LHCN-M2 (cell line): Measurements from ENCODE around the gene PMPCA. TPM values are rescaled to one million over a fixed set of nuclear protein-coding genes. Genes with fewer than 3 reads are reported as not detected.

Experiments
- DNase-seq: peaks from one replicate; pipeline ENCODE4 v3.0.0-alpha.2; 2012; ENCODE audit warnings: low read depth
- total RNA-seq: library from RNA; depleted of rRNA; stranded (reverse); fragments of >200 nt; gene quantifications from 2 replicates; pipeline ENCODE4 v1.2.3, GENCODE V29; 2014

PMPCA gene
- total RNA-seq, 1 experiment from 2014 or later, result 46.9 TPM

- DNase-seq, result no peak
Observed at GRCh38 chr9:136436055-136436634, 25.7 kb downstream of the PMPCA start.

GRCh38 chr9:136437430-136437829, 27.0 kb downstream of the PMPCA start:
- DNase-seq, result peak; percentile 18

- DNase-seq, result no peak
Observed at GRCh38 chr9:136437839-136438547, 27.5 kb downstream of the PMPCA start.

GRCh38 chr9:136438548-136439480, 28.4 kb downstream of the PMPCA start:
- peak; percentile 32 for DNase-seq

GRCh38 chr9:136439481-136440408, 29.3 kb downstream of the PMPCA start, which contains the start of gene INPP5E:
Gene INPP5E (minus strand): TSS chr9:136439845. CDS start chr9:136439419, 426 bp downstream.
- DNase-seq, result peak; percentile 59

GRCh38 chr9:136441191-136441680, 30.8 kb downstream of the PMPCA start:
- no peak for DNase-seq

- DNase-seq, result no peak
Observed at GRCh38 chr9:136441681-136442245, 31.3 kb downstream of the PMPCA start.

- DNase-seq, result no peak
Observed at GRCh38 chr9:136442265-136442664, 31.8 kb downstream of the PMPCA start.

GRCh38 chr9:136443087-136443486, 32.6 kb downstream of the PMPCA start:
- DNase-seq, result no peak

- no peak for DNase-seq
Observed at GRCh38 chr9:136443687-136444086, 33.2 kb downstream of the PMPCA start.

- no peak for DNase-seq
Observed at GRCh38 chr9:136444102-136444501, 33.6 kb downstream of the PMPCA start.

- DNase-seq, result no peak
Observed at GRCh38 chr9:136445799-136446198, 35.3 kb downstream of the PMPCA start.

- DNase-seq, result no peak
Observed at GRCh38 chr9:136447173-136447778, 36.8 kb downstream of the PMPCA start.

GRCh38 chr9:136448655-136449054, 38.2 kb downstream of the PMPCA start:
- DNase-seq, result no peak

GRCh38 chr9:136451221-136451877, 40.9 kb downstream of the PMPCA start:
- no peak for DNase-seq

- DNase-seq, result no peak
Observed at GRCh38 chr9:136453326-136453725, 42.9 kb downstream of the PMPCA start.

- no peak for DNase-seq
Observed at GRCh38 chr9:136454026-136454796, 43.8 kb downstream of the PMPCA start.
